Smooth muscle cell (in vitro differentiated cells): ENCODE data around the gene DNAH8. TPM values are rescaled to one million over a fixed set of nuclear protein-coding genes. Genes with fewer than 3 reads are reported as not detected.

ENCODE experiments used
- DNase-seq: peaks from one replicate; lab custom pipeline; 2025; ENCODE audit not compliant: unreplicated experiment; lab: John Stamatoyannopoulos, UW
- H2AFZ ChIP-seq: fragments of 200-600 bp; sonication (generic); 2 replicates; pipeline ENCODE4 v1.6.0; 2016; ENCODE audit warnings: antibody characterized with exemption, low read depth, mild to moderate bottlenecking
- H3F3A ChIP-seq: fragments of 200-600 bp; sonication (generic); 2 replicates; pipeline ENCODE4 v1.6.0; 2017; ENCODE audit warnings: antibody characterized with exemption, low read depth
- H3K27ac ChIP-seq: fragments of 200-600 bp; sonication (generic); 2 replicates; pipeline ENCODE4 v1.5.1; 2016; ENCODE audit warnings: low read depth, mild to moderate bottlenecking
- H3K27me3 ChIP-seq: fragments of 200-600 bp; sonication (generic); 2 replicates; pipeline ENCODE4 v1.6.1; 2016; ENCODE audit warnings: low read depth, mild to moderate bottlenecking
- H3K36me3 ChIP-seq: fragments of 200-600 bp; sonication (generic); 2 replicates; pipeline ENCODE4 v1.5.1; 2016; ENCODE audit warnings: low read depth
- H3K4me1 ChIP-seq: fragments of 200-600 bp; sonication (generic); 2 replicates; pipeline ENCODE4 v1.5.1; 2016; ENCODE audit warnings: low read depth
- H3K4me2 ChIP-seq: fragments of 200-600 bp; sonication (generic); 2 replicates; pipeline ENCODE4 v1.6.0; 2016; ENCODE audit warnings: mild to moderate bottlenecking
- H3K4me3 ChIP-seq: fragments of 200-600 bp; sonication (generic); 2 replicates; pipeline ENCODE4 v1.5.1; 2016; ENCODE audit warnings: mild to moderate bottlenecking
- H3K79me2 ChIP-seq: fragments of 200-600 bp; sonication (generic); 2 replicates; pipeline ENCODE4 v1.6.0; 2016; ENCODE audit warnings: low read depth, mild to moderate bottlenecking
- H3K9ac ChIP-seq: fragments of 200-600 bp; sonication (generic); 2 replicates; pipeline ENCODE4 v1.6.0; 2016; ENCODE audit warnings: low read depth
- H3K9me3 ChIP-seq: fragments of 200-600 bp; sonication (generic); replicated peaks from 2 replicates; pipeline ENCODE4 v1.5.1; 2016; ENCODE audit warnings: low read depth
- H4K20me1 ChIP-seq: fragments of 200-600 bp; sonication (generic); 2 replicates; pipeline ENCODE4 v1.6.0; 2016; ENCODE audit warnings: low read depth
- CTCF ChIP-seq: fragments of 200-600 bp; sonication (generic); IDR thresholded peaks from 2 replicates; pipeline ENCODE4 v1.5.1; 2017; ENCODE audit warnings: borderline replicate concordance, mild to moderate bottlenecking, antibody characterized with exemption; ENCODE audit not compliant: insufficient read depth, poor library complexity, severe bottlenecking
- WGBS: methylation state at CpG from one replicate; pipeline ENCODE4 v1.1.7; 2016; ENCODE audit warnings: low lambda C conversion rate; 5-methylcytosine and 5-hydroxymethylcytosine counted together
- polyA plus RNA-seq: library from polyadenylated mRNA; unstranded; fragments of >200 nt; fragmentation: Nextera tagmentation; extraction: Ambion mirVana; gene quantifications from 2 replicates; pipeline ENCODE4 v1.2.1, GENCODE V29; 2016
- total RNA-seq: library from RNA; depleted of rRNA; stranded (reverse); fragments of >200 nt; gene quantifications from 2 replicates; pipeline ENCODE4 v1.2.3, GENCODE V29; 2014

The DNAH8 gene
- total and polyA plus RNA-seq, 2 experiments from 2014 or later, result not detected

GRCh38 chr6:38725414-38726183, 10.5 kb downstream of the DNAH8 start:
- Histone ChIP-seq H3K27ac (no peak overlapping the region), H3K4me1 (no peaks in the 10 kb centered on the region), H3K4me2 (no peak overlapping the region), H3K4me3 (no peak overlapping the region), H3K79me2 (no peaks in the 10 kb centered on the region), H4K20me1 (no peaks in the 10 kb centered on the region), H3F3A (no peaks in the 10 kb centered on the region), H2AFZ (no peak overlapping the region), H3K9ac (no peak overlapping the region), H3K27me3 (no peaks in the 10 kb centered on the region), H3K9me3 (no peaks in the 10 kb centered on the region), H3K36me3 (no peaks in the 10 kb centered on the region)
- no peak for TF ChIP-seq CTCF
- no peak for DNase-seq
- WGBS, result 81% methylated on average over 4 of the region's 4 CpGs

GRCh38 chr6:38728203-38728602, 13.1 kb downstream of the DNAH8 start:
- no peak for TF ChIP-seq CTCF
- Histone ChIP-seq H3K36me3 (no peaks in the 10 kb centered on the region), H3K4me1 (no peaks in the 10 kb centered on the region), H3K9me3 (no peaks in the 10 kb centered on the region), H2AFZ (no peak overlapping the region), H3K4me3 (no peak overlapping the region), H3K27me3 (no peaks in the 10 kb centered on the region), H3K27ac (no peak overlapping the region), H3K9ac (no peak overlapping the region), H4K20me1 (no peaks in the 10 kb centered on the region), H3K4me2 (no peak overlapping the region), H3K79me2 (no peaks in the 10 kb centered on the region), H3F3A (no peaks in the 10 kb centered on the region)
- 73% methylated on average over 1 of the region's 1 CpG for WGBS
- DNase-seq, result no peak

- H3K79me2 ChIP-seq, result no peaks in the 10 kb centered on the region
- H3F3A ChIP-seq, result no peaks in the 10 kb centered on the region
- WGBS, result 80% methylated on average over 4 of the region's 4 CpGs
Observed at GRCh38 chr6:38730140-38730862, 15.2 kb downstream of the DNAH8 start.

More at GRCh38 chr6:38730140-38730862, 15.2 kb downstream of the DNAH8 start:
- H2AFZ ChIP-seq, result no peak overlapping the region
- no peak overlapping the region for H3K9ac ChIP-seq
- no peak overlapping the region for H3K4me2 ChIP-seq
- no peaks in the 10 kb centered on the region for H3K27me3 ChIP-seq
- no peak for TF ChIP-seq CTCF
- H4K20me1 ChIP-seq, result no peaks in the 10 kb centered on the region
- no peaks in the 10 kb centered on the region for H3K36me3 ChIP-seq
- H3K4me3 ChIP-seq, result no peak overlapping the region
- H3K9me3 ChIP-seq, result no peaks in the 10 kb centered on the region
- DNase-seq, result no peak
- no peaks in the 10 kb centered on the region for H3K4me1 ChIP-seq
- no peak overlapping the region for H3K27ac ChIP-seq
